H4 (cell line): ENCODE data around the gene PHRF1. TPM values are rescaled to one million over a fixed set of nuclear protein-coding genes. Genes with fewer than 3 reads are reported as not detected.
A peak's percentile ranks its signal among the peaks of the same experiment; 100 is the strongest.
"Not testable (repeated sequence)": the region's sequence is repeated elsewhere in the genome, so short reads cannot be mapped to it uniquely, and the experiment has no call there.

ENCODE experiments used
- DNase-seq: peaks from one replicate; pipeline ENCODE4 v3.0.0-alpha.2; 2015; ENCODE audit warnings: low spot score
- total RNA-seq: library from RNA; depleted of rRNA; stranded (reverse); fragments of >200 nt; shearing (Covaris generic); gene quantifications from 2 replicates; pipeline ENCODE4 v1.2.3, GENCODE V29; 2014

The PHRF1 gene
- total RNA-seq, 1 experiment from 2014 or later, result 14.5 TPM

DNA sequence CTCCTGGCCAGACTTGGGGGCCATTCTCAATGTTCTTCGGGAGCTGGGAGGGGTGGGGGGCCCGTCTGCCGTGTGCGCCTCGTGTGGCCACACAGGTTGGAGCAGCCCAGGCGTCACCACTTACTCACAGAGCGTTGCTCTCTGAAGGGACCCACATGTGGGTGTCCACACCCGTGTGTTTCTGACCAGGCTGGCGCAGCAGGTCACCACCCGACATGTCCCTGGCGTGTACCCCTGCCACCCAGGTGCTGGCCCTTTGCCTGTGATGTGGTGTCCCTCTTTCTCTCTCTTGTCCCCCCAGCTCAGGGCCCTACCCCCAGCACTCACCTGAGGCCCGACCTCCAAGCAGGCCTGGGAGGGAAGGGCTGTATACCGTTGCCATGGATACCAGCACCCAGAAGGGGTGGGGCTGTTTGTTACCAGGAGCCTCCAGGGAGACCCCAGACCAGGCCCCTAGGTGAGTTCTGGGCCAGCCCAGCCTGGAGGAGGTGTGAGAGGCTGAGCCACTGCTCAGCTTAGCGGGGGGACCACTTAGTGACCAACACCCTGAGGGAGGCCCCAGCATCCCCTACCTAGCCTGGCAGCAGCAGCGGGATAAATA is 17.1 kb upstream of the PHRF1 start:
- no peak for DNase-seq

DNA sequence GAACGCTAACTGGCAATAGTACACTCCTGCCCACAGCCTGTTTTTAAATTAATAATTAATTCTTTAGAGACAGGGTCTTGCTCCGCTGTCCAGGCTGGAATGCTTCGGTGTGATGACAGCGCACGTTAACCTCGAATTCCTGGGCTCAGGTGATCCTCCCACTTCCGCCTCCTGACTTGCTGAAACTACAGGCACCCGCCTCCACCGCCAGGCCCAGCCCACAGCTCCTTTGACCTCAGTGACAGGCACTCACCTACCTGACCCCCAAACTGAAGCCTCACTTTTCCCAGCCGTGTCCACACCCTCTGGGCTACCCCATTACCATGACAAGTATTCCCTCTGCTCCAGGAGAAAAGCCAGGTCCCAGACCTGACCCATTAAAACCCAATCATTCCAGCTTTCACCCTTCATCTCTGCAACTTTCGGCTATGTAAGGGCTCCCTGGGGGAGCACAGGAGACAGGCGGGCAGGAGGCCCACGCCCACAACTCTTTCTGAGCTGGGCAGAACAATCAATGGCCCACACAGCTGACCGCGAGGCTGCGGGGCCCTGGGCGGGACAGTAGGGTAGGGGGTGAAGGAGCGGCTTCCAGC is 16.5 kb upstream of the PHRF1 start:
- DNase-seq, result no peak

DNA sequence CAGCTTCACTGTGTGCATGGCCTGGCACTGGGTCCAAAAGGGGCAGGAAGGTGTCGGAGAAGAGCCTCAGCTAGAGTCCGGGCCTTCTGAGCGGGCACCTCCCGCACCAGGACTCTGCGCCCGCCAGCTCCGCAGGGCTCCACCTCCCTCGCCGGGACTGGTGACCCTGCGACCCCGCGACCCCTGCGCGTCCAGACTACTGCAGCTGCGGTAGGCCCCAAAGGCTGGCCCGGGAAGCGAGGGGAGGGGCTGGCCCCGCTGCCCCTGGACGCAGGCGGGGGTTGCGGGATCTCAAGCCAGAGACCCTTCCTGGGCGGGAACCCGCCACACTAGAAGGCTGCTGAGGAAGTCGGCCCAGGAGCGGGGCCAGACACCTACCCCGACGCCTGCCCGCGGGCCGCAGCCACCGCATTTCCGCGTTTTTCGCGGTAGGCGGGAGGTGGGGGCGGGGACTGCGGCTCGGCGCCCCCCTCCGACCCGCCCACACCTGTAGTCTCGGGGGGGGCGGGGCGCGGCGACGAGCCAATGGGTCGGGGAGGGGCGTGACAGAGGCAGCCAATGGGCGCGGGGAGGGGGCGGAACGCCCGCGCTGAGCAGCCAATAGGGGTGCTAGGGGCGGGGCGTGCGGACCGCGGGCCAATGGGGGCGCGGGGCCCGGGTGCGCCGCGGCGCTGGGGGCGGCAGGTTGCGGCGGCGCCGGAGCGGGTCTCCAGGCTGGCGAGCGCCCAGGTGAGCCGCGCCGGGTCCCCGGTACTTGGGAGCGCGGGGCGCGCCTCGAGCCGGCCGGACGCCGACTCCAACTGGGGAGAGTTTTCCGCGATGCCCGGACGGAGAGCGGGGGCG is 15.7 kb upstream of the PHRF1 start, which contains the start of the genes LMNTD2 and RASSF7:
TSS of gene LMNTD2 (minus strand) at position 434 of the 843 bp plus-strand sequence. CDS start at position 412, 22 bp downstream.
TSS of gene RASSF7 (plus strand) at position 666 of the 843 bp plus-strand sequence. CDS start 799 bp downstream, outside the sequence.
- peak; percentile 74 for DNase-seq

- peak; percentile 51 for DNase-seq
Measured at GRCh38 chr11:561148-562003, 14.9 kb upstream of the PHRF1 start.

DNA sequence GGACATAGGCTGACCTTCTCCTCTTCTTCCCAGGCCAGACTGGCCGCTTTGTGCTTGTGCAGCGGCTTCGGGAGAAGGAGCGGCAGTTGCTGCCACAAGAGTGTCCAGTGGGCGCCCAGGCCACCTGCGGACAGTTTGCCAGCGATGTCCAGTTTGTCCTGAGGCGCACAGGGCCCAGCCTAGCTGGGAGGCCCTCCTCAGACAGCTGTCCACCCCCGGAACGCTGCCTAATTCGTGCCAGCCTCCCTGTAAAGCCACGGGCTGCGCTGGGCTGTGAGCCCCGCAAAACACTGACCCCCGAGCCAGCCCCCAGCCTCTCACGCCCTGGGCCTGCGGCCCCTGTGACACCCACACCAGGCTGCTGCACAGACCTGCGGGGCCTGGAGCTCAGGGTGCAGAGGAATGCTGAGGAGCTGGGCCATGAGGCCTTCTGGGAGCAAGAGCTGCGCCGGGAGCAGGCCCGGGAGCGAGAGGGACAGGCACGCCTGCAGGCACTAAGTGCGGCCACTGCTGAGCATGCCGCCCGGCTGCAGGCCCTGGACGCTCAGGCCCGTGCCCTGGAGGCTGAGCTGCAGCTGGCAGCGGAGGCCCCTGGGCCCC is 14.1 kb upstream of the PHRF1 start:
- no peak for DNase-seq

- DNase-seq, result no peak
Measured at GRCh38 chr11:563066-563811, 13.0 kb upstream of the PHRF1 start.

- DNase-seq, result no peak
Measured at GRCh38 chr11:563812-564578, 12.3 kb upstream of the PHRF1 start.

GRCh38 chr11:565921-566509 is 10.3 kb upstream of the PHRF1 start:
- DNase-seq, result no peak

DNA sequence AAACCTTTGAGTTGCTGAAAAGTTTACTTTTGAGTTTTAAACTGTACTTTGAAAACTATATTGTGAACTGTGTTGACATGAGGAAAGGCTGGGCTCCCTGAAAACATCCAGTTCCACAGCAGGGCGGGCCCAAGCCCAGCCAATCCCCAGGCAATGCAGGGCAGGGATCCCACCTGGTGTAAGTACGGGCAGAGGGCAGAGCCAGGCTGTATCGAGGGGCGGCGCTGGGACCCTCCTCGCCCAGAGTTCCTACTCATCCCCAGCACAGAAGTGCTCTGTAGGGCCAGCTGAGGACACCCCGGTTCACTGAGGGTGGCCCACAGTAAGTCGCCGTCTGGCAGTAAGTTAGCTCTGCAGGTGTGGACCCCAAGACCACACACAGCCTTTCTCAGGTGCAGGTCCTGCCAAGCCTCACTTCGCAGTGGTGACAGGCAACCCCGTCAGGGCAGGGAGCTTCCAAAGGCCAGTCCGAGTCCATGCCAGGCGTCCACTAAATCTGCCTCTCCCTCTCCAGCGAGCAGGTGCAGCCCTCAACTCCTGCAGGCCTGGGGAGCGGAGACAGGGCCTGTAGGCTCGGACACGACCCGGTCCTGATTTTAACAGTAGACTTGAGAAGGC is 9.2 kb upstream of the PHRF1 start:
- DNase-seq, result no peak

DNA sequence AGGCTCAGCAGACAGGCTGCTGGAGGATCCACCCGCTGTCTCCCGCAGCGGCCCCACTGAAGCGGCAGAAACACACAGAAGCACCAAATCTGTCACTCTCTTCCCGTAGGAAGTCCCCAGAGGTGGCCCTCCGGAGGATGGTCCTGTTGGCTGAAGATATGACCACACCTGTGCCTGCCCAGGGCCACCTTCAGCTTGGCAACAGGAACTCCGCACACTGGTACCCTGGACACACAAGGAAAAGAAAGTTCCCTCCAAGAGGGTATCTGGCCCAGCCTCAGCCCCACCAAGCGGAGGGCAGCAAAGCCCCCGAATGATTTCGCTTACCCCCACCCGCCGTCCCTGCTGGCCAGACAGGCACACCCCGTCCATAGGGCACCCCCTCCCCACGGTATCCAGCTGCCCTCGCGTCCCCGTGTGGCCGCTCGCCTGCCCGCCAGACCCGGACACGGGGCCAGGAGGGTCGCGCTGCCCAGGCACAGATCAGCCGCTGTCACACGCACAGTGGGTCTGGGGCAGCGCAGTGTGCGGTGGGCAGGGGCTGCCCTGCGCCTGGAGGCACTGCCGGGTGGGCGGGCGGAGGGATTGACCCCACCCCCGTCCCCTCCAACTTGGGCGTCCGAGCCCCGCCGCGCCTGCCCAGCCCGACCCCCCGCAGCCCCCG is 8.5 kb upstream of the PHRF1 start:
- DNase-seq, result no peak

DNA sequence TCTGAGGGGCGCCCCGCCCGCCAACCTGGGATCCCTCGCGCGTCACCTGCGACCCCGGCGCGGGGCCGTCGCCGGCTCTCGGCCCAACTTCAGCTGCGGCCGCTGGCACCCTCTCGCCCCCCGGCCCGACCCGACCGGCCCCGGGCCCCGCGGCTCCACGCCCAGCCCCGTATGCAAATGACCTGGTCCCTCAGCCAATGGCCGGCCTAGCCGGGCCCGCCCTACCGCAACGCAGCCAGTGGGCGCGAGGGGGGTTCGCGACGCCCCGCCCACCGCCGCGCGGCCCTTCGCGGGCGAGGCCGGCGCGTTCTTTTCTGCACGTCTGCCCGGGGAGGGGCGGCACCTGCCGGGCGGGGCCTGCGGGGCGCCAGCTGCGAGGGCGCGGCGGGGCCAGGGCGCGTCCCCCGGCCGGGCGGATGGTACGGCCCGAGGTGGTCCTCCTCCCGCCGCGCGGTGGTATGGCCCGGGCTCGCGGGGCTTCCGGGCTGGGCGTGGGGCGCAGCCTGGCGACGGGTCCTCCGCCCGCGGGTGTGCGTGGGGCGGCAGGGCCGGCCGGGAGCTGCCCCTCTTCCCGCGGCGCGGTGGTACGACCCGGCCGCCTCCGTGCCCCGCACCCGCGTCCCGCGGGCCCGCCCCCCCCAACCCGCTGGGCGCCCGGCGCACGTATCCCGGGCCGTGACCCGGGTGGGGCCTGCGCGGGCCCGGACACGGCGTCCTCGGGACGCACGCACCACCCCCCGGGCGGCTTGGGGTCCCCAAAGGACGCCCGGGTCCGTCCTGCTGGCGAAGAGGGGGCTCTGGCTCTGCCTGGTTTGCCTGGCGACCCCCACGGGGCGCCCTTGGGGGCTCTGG is 7.7 kb upstream of the PHRF1 start:
- DNase-seq, result peak; percentile 91

DNA sequence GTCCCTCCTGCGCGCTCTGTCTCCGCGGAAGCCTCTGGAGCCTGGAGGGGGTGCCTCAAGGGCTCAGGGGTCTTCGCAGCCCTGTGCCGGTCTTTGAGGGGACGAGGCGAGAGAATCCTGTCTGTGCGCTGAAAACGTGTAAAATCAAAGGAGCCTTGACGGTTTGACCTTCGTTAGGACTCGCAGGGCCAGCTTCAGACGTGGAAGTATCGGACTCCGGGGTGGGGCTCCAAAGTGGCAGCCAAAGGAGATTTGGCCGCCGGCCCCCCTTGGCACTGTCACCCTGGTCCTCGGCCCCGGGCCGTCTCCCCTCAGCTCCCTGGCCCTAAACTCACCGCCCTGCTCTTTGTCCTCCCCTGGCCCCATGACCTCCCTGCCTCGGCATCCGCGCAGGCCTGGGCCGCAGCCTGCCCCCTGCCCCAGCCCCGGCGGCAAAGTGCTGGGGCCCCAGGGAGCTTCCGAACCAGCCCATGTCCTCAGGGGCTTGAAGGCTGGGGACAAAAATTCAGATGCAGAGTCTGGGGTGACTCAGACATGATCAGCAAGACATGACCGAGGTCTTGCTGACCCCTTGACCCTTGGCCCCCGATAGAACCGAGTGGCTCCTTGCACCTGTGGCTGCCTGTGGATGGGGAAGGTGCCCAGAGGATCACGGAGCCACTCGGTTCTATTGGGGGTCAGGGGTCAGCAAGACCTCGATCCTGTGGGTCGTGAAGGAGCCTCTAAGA is 6.9 kb upstream of the PHRF1 start:
- no peak for DNase-seq

GRCh38 chr11:571802-572185 is 4.5 kb upstream of the PHRF1 start:
- DNase-seq, result no peak

DNA sequence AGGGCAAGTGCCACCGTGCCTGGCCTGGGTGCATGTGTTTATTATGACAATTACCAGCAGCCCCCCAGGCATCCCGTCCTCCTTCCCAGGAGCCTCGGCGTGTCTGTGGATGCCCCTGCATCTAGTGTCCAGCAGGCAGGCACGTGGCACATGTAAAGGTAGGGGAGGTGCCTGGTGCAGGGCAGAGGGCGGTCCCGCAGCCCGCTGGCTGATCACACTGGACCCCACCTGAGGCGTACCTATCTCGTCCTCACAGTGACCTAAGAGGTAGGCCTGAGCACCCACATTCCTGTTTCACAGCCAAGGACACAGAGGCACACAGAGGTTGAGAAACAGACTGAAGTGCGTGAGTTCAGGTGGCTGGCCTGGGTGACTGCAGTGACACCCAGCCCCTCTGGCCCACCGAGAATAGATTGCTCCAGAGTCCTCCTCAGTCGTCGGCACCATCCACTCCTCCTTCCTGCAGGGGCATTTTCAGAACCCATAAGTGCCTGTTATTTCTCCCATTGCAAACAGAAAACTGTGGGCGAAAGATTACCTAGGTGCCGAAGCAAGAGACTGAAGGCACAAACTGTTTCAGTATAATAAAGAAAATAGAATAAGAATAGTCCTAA is 3.0 kb upstream of the PHRF1 start:
- no peak for DNase-seq

DNA sequence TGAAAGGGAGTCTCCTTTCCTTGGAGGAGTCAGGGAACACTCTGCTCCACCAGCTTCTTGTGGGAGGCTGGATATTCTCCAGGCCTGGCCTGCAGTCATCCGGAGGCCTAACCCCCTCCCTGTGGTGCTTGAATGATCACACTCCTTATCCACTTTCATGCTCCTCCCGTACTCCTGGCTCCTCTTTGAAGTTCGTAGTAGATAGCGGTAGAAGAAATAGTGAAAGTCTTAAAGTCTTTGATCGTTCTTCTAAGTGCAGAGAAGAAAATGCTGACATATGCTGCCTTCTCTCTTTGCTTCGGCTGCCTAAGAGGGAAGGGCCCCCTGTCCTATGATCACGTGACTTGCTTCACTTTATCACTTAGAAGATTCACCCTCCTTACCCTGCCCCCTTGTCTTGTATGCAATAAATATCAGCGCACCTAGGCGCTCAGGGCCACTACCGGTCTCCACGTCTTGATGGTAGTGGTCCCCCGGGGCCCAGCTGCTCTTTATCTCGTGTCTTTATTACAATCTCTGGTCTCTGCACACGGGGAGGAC is 2.2 kb upstream of the PHRF1 start:
- DNase-seq, result not testable (repeated sequence)
